ENCODE data around the gene WEE1.
"Not testable (repeated sequence)": the region's sequence is repeated elsewhere in the genome, so short reads cannot be mapped to it uniquely, and the experiment has no call there.

Gene WEE1

DNA sequence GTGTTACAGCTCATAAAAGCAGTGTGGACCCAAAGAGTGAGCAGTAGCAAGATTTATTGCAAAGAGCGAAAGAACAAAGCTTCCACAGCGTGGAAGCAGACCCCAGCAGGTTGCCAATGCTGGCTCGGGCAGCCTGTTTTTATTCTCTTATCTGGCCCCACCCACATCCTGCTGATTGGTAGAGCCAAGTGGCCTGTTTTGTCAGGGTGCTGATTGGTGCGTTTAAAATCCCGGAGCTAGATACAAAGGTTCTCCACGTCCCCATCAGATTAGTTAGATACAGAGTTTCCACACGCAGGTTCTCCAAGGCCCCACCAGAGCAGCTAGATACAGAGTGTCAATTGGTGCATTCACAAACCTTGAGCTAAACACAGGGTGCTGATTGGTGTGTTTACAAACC lies 48.9 kb downstream of the WEE1 start:
- not testable (repeated sequence) for DNase-seq (ENCODE audit: low read depth, low spot score)

DNA sequence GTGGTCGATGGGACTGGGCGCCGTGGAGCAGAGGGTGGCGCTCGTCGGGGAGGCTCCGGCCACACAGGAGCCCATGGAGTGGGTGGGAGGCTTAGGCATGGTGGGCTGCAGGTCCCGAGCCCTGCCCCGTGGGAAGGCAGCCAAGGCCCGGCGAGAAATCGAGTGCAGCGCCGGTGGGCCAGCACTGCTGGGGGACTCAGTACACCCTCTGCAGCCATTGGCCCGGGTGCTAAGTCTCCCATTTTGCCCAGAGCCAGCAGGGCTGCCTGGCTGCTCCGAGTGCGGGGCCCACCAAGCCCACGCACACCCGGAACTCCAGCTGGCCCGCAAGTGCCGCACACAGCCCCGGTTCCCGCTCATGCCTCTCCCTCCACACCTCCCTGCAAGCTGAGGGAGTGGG lies 49.6 kb downstream of the WEE1 start:
- DNase-seq (ENCODE audit: low read depth, low spot score) = not testable (repeated sequence)

DNA sequence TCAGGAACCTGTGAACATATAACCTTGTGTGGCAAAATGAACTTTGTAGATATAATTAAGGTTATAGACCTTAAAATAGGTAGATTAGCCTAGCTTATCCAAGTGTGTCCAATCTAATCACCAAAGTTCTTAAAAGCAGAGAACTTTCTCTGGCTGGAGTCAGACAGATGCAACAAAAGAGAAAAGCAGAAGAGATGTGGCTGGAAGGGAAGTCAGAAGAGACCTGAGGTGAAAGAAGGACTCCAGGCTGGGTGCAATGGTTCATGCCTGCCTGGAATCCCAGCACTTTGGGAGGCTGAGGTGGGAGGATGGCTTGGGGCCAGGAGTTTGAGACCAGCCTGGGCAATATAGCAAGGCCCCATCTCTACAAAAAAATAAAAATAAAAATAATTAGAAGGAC lies 51.0 kb downstream of the WEE1 start:
- no peak for DNase-seq (ENCODE audit: low read depth, low spot score)

DNA sequence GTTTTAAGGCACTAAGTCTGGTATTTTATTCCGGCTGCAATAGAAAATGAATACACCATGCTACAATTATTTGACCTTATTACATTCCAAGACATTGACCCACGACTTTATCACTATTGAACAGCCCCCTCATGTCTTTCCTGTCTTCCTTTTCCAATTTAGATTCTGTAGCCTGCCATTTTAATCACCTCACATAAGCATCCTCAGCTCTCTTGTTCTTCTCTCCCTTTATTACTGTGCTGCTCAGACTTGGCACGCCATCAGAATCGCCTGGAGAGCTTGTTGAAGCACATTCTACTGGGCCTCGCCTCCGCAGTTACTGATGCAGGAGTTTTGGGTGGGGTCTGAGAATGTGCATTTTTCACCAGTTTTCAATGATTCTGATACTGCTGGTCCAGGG lies 51.7 kb downstream of the WEE1 start:
- no peak for DNase-seq (ENCODE audit: low read depth, low spot score)

- no peak for DNase-seq (ENCODE audit: low read depth, low spot score)
Observed at GRCh38 chr11:9625728-9626127, 52.3 kb downstream of the WEE1 start.

DNA sequence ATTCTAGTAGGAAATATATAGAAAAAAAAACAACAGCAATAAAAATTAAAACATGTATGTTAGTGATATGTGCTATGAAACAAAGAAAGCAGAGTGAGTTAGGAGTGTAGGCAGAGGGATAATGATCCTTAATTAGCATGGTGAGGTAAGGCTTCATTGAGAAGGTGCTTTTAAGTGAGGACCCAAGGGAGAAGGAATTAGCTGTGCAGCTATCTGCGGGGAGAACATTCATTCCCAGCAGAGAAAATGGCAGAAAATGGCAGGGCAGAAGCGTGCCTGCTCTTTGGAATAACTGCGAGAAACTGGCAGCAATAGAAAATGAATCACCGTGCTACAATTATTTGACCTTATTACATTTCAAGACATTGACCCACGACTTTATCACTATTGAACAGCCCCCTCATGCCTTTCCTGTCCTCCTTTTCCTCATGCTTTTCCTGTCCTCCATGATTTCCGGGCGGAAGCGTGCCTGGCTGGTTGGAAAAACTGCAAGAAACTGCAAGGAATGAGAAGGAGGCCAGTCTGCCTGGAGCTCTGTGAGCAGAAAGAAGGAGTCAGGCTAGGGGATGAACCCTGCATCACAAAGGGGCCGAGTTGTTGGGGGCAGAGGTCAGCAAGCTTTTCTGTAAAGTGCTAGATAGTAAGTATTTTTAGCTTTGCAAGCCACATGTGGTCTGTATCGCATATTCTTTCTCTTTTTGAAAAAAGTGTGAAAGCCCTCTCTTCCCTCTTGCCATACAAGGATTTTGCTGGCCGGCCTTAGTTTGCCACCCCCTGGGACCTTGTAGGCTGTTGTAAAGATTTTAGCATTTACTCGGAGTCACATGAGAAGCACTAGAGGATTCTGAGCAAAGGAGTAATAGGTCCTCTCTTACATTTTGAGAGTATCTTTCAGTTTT lies 53.3 kb downstream of the WEE1 start:
- no peak for DNase-seq (ENCODE audit: low read depth, low spot score)

DNA sequence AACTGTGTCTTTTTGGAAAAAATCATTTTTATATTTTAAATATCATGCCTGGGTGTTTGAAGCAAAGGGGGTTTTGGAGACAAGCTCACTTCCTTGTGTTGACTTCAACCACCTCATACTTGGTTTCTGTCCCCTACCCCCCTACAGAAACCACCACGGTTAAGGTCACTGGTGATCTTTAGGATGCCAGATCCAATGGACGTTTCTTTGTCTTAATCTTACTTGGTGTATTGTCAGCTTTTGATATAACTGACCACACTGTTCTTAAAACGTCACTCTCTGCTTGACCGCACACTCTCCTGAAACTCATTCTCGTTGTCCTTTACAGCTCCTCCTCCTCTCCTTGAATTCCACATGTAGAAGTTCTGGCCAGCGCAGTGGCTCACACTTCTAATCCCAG lies 55.6 kb downstream of the WEE1 start:
- no peak for DNase-seq (ENCODE audit: low read depth, low spot score)

- no peak for DNase-seq (ENCODE audit: low read depth, low spot score)
Observed at GRCh38 chr11:9633679-9634078, 60.2 kb downstream of the WEE1 start.

DNA sequence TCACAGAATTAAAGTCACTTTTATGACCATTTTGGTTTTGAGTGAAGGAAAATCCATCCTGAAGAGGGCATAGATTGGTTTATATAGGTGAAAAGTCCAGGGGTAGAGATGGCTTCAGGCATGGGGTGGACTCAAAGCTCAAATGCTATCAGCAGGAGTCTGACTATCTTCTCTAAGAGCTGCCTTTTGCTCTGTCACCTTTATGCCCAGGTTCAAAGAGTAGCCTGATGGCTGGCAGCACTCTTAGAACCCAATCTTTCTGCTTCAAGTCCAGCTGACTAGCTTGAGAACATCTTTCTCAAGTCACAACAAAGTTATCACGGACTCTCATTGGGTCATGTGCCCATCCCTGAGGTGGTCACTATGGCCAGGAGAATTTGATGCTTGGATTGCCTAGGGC lies 63.2 kb downstream of the WEE1 start:
- no peak for DNase-seq (ENCODE audit: low read depth, low spot score)

DNA sequence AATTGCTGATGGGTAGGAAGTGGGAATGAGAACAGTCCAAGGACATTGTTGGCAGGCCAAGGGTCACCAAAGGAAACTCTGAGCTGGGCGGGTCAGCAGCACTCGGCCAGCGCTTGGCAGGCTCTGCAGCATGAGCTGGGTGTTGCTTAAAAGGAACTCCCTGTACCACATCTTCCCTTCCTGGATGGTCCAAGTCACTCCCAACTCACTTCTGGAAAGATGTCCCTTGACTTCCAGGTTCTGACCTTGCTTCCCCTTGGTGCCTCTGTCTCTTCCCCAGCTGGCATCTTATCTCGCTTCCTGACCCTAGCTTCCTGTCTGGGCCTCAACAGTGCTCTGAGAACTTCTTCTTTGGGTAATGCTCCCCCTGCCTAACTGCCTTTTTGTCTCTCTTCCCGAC lies 65.6 kb downstream of the WEE1 start:
- DNase-seq (ENCODE audit: low read depth, low spot score) = no peak

Data from activated naive CD8-positive, alpha-beta T cell treated with anti-CD3 and anti-CD28 coated beads, Interleukin-2, amount 50 U/mL, for 16 hours (primary cell).